Measurements from ENCODE around the gene SLC44A3. TPM values are rescaled to one million over a fixed set of nuclear protein-coding genes. Genes with fewer than 3 reads are reported as not detected.

The SLC44A3 gene
- total RNA-seq: 0.98 and 2.4 TPM in 2 replicates

DNA sequence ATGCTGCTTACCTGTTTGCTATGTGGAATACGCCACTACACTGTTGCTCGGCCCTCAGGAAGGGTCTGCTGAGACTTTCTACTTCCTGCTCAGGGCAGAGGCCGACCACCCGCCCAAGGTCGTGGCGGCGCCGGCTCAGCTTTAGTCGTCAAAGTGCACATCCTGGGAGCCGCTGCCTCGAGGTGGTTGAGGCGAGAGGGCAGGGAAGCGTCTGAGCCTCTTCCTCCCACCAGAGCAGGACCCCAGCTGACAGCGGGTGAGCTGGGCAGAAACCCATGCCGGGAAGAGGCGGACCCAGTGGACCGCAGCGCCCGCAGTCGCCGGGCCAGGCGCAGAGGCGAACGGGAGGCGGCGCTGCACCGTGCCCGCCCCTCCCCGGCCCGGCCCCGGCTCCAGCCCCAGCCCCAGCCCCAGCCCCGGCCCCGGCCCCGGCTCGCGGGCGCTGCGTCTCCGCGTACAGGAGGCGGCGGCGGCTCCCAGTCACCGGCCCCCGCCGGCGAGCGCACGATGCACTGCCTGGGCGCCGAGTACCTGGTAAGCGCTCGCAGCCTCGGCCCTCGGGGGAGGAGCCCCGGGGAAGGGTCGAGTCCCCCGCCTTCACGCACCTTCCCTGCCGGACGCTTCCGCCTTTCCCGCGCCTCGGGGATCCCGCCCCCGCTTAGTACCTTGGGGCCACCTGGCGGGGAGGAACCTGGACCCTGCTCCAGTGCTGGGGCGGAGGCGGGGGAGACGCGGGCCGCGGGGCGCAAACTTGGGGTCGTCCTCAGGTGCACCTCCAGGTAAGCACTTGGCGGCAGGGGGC lies at the start of gene SLC44A3:
SLC44A3 (plus strand) TSS at position 413 of the 802 bp plus-strand sequence; CDS start at position 508, 95 bp downstream.

GRCh38 chr1:94926915-94927404 lies 106.8 kb downstream of the SLC44A3 start, which contains the start of gene CNN3:
CNN3 (minus strand) TSS chr1:94927110; CDS start chr1:94926894, 216 bp downstream.

Other genes starting within 250 kb of the SLC44A3 start
- 281 and 290 TPM in 2 replicates for gene CNN3, start 106.8 kb downstream of the SLC44A3 start, total RNA-seq

All from vein endothelial cell (primary cell).